ENCODE measurements around the gene STAT3. TPM values are rescaled to one million over a fixed set of nuclear protein-coding genes. Genes with fewer than 3 reads are reported as not detected.
A peak's percentile ranks its signal among the peaks of the same experiment; 100 is the strongest.

The STAT3 gene
- total RNA-seq, 3 donors from 2014 or later (not counting 1 experiment from before 2014, with no cell fraction given) = 190 to 246 (median 206) TPM

GRCh38 chr17:42342242-42343008, 45.8 kb downstream of the STAT3 start:
- no peaks in the 10 kb centered on the region for H3K9me3 Mint-ChIP-seq
- TF ChIP-seq, protein P1, sequence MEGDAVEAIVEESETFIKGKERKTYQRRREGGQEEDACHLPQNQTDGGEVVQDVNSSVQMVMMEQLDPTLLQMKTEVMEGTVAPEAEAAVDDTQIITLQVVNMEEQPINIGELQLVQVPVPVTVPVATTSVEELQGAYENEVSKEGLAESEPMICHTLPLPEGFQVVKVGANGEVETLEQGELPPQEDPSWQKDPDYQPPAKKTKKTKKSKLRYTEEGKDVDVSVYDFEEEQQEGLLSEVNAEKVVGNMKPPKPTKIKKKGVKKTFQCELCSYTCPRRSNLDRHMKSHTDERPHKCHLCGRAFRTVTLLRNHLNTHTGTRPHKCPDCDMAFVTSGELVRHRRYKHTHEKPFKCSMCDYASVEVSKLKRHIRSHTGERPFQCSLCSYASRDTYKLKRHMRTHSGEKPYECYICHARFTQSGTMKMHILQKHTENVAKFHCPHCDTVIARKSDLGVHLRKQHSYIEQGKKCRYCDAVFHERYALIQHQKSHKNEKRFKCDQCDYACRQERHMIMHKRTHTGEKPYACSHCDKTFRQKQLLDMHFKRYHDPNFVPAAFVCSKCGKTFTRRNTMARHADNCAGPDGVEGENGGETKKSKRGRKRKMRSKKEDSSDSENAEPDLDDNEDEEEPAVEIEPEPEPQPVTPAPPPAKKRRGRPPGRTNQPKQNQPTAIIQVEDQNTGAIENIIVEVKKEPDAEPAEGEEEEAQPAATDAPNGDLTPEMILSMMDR (IDR thresholded peaks at IDR 0.05) = no peak
- ATAC-seq (peak; percentile 33 to 64 (median 53)), DNase-seq (peak in 1 of 2 donors; percentile 36)
- no peak overlapping the region for H3K4me3 ChIP-seq (ENCODE audit: low read length)
- no peak overlapping the region for H3K4me3 Mint-ChIP-seq
- no peaks in the 10 kb centered on the region for H3K27me3 ChIP-seq (ENCODE audit: control insufficient read depth, insufficient read depth, low read length)
- no peaks in the 10 kb centered on the region for H3K36me3 Mint-ChIP-seq
- H3K27ac Mint-ChIP-seq = peak overlapping the region; percentile 27 to 73
- peaks cover 24% of the 10 kb centered on the region for H3K4me1 ChIP-seq (ENCODE audit: control insufficient read depth, insufficient read depth, low read length)
- 70% methylated on average over 6 of the region's 9 CpGs for WGBS (ENCODE audit: insufficient coverage)
- H3K27me3 Mint-ChIP-seq (ENCODE audit: low read depth in 2 of 2) = no peaks in the 10 kb centered on the region
- peaks cover 23 to 28% of the 10 kb centered on the region in 2 donors for H3K4me1 Mint-ChIP-seq
- H3K27ac ChIP-seq (ENCODE audit: low read length) = no peak overlapping the region
- intact Hi-C loops (cut with micrococcal nuclease) = loop anchor here (5.0 kb wide), 1 partner anchor 45 kb away; the partner anchor contains the start of gene STAT3
- no peaks in the 10 kb centered on the region for H3K9me3 ChIP-seq (ENCODE audit: control insufficient read depth, insufficient read depth, low read length)
- peaks cover 48% of the 10 kb centered on the region for H3K36me3 ChIP-seq (ENCODE audit: control insufficient read depth, insufficient read depth, low read length)

DNA sequence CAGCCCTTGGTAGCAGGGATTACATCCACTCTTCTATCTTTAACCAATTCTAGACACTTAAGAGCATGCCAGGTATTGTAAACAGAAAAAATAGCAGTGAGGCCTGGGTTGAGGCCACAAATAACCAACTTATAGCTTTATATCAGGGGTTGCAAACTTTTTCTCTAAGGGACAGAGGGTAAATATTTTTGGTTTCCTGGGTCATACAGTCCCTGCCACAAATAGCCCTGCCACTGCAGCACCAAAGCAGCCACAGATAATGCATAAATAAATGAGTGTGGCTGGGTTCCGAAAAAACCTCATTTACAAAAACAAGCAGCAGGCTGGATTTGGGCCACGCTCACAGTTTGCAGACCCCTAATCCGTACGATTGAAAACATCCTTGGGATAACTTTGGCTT, 46.7 kb downstream of the STAT3 start:
- TF ChIP-seq, protein P1 (IDR thresholded peaks at IDR 0.05) = no peak
- ATAC-seq = no peak
- Mint-ChIP-seq H3K4me1 (peaks cover 18 to 24% of the 10 kb centered on the region in 2 donors), H3K36me3 (no peaks in the 10 kb centered on the region), H3K9me3 (no peaks in the 10 kb centered on the region), H3K27ac (peak overlapping the region; percentile 2 to 83), H3K27me3 (ENCODE audit: low read depth in 2 of 2) (no peaks in the 10 kb centered on the region), H3K4me3 (no peak overlapping the region)
- Histone ChIP-seq H3K27ac (ENCODE audit: low read length) (no peak overlapping the region), H3K36me3 (ENCODE audit: control insufficient read depth, insufficient read depth, low read length) (peaks cover 55% of the 10 kb centered on the region), H3K4me1 (ENCODE audit: control insufficient read depth, insufficient read depth, low read length) (peaks cover 24% of the 10 kb centered on the region), H3K4me3 (ENCODE audit: low read length) (no peak overlapping the region), H3K27me3 (ENCODE audit: control insufficient read depth, insufficient read depth, low read length) (no peaks in the 10 kb centered on the region), H3K9me3 (ENCODE audit: control insufficient read depth, insufficient read depth, low read length) (no peaks in the 10 kb centered on the region)
- DNase-seq = no peak
- WGBS (ENCODE audit: insufficient coverage) = 82% methylated on average over 4 of the region's 4 CpGs
- intact Hi-C loops (cut with micrococcal nuclease) = loop anchor here (5.0 kb wide), 1 partner anchor 46 kb away; the partner anchor contains the start of gene STAT3

DNA sequence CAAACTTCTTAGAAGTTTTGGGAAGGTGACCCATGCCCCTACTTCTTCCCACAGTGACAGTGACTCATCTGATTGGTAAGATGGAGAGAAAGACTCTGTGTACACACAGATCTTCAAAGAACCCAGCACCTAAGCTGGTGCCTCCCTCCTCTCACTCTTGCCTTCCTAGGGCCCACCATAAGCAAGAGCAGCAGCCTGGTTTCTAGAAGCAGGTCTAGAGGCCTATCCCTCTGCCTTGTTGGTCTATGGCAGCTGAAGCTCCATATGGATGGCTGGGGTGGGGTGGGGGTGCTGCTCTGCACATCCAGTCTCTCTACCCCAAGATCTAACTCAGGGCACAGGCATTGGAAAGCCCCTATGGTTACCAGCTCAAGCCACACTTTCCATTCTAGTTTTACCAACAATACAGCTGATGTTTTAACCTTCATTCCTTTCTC, 47.5 kb downstream of the STAT3 start:
- no peaks in the 10 kb centered on the region for H3K27me3 Mint-ChIP-seq (ENCODE audit: low read depth in 2 of 2)
- H3K4me1 ChIP-seq (ENCODE audit: control insufficient read depth, insufficient read depth, low read length) = peaks cover 24% of the 10 kb centered on the region
- TF ChIP-seq, protein P1 (IDR thresholded peaks at IDR 0.05) = no peak
- no peaks in the 10 kb centered on the region for H3K27me3 ChIP-seq (ENCODE audit: control insufficient read depth, insufficient read depth, low read length)
- peak in 1 of 2 donors; percentile 54 for DNase-seq
- H3K36me3 ChIP-seq (ENCODE audit: control insufficient read depth, insufficient read depth, low read length) = peaks cover 54% of the 10 kb centered on the region
- peaks cover 12 to 21% of the 10 kb centered on the region in 2 donors for H3K4me1 Mint-ChIP-seq
- peaks cover under 1% of the 10 kb centered on the region for H3K36me3 Mint-ChIP-seq
- H3K4me3 Mint-ChIP-seq = no peak overlapping the region
- intact Hi-C loops (cut with micrococcal nuclease) = loop anchor here (5.0 kb wide), 1 partner anchor 47 kb away; the partner anchor contains the start of gene STAT3
- peak overlapping the region; percentile 2 to 83 for H3K27ac Mint-ChIP-seq
- no peak overlapping the region for H3K27ac ChIP-seq (ENCODE audit: low read length)
- H3K4me3 ChIP-seq (ENCODE audit: low read length) = no peak overlapping the region
- ATAC-seq = peak; percentile 61 to 70 (median 62)
- no peaks in the 10 kb centered on the region for H3K9me3 ChIP-seq (ENCODE audit: control insufficient read depth, insufficient read depth, low read length)
- H3K9me3 Mint-ChIP-seq = no peaks in the 10 kb centered on the region
